ENCODE measurements around the gene PCA3. TPM values are rescaled to one million over a fixed set of nuclear protein-coding genes. Genes with fewer than 3 reads are reported as not detected.
A peak's percentile ranks its signal among the peaks of the same experiment; 100 is the strongest.

PCA3 gene
- total RNA-seq, 1 experiment from 2014 or later: not detected

DNA sequence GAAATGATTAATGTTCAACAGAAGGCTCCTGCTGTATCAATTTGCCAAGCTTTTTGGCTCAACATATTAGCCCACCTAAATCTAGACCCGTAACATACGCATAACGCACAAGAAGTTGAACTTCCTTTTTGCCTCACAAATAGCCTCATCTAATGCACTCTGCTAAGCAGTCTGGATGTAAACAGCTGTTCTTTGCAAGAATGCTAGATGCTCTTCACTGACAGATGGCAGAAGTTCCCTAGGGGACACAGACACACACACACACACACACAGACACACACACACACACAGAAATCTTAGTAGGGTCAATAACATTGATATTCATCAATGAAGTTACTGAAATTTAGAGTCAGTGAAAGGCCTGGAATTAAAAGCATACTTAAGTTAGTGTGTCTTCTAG is 13.2 kb upstream of the PCA3 start:
- no TSS peak for BruUV-seq (replicated peaks)

DNA sequence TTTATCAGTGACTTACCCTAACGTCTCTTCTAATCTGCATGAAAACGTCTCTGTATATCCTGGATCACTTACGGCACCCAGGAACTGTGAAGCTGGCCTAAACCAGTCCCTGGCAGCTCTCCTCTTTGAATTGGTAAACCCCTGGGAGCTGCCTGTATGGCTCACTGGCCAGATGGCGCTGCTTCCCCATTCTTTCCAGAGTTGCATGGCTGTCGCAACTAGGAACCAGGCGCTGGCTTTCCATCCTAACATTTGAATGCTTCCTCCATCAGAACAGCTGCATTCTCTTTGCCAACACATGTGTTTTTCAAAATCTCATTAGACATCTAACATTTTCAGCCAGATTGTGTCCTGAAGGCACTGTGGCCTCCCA is 8.0 kb upstream of the PCA3 start:
- BruUV-seq (replicated peaks): no TSS peak
- POLR2A ChIA-PET (ENCODE audit: low non-redundant PET): no interaction called here
- Histone ChIP-seq H3K27ac (ENCODE audit: low read depth, low read length, poor library complexity, severe bottlenecking) (no peak overlapping the region), H3K4me3 (ENCODE audit: low read depth, low read length, poor library complexity, severe bottlenecking) (no peak overlapping the region), H3K9me3 (ENCODE audit: low read depth, low read length, poor library complexity, severe bottlenecking) (no peaks in the 10 kb centered on the region), H3K4me1 (ENCODE audit: insufficient read depth, low read length, poor library complexity, severe bottlenecking) (no peaks in the 10 kb centered on the region), H3K27me3 (replicated peaks; ENCODE audit: insufficient read depth, low read depth, low read length, poor library complexity) (no peaks in the 10 kb centered on the region), H3K36me3 (ENCODE audit: insufficient read depth, low read length, poor library complexity, severe bottlenecking) (no peaks in the 10 kb centered on the region)
- TF ChIP-seq, protein P1, sequence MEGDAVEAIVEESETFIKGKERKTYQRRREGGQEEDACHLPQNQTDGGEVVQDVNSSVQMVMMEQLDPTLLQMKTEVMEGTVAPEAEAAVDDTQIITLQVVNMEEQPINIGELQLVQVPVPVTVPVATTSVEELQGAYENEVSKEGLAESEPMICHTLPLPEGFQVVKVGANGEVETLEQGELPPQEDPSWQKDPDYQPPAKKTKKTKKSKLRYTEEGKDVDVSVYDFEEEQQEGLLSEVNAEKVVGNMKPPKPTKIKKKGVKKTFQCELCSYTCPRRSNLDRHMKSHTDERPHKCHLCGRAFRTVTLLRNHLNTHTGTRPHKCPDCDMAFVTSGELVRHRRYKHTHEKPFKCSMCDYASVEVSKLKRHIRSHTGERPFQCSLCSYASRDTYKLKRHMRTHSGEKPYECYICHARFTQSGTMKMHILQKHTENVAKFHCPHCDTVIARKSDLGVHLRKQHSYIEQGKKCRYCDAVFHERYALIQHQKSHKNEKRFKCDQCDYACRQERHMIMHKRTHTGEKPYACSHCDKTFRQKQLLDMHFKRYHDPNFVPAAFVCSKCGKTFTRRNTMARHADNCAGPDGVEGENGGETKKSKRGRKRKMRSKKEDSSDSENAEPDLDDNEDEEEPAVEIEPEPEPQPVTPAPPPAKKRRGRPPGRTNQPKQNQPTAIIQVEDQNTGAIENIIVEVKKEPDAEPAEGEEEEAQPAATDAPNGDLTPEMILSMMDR (conservative IDR thresholded peaks at IDR 0.05; ENCODE audit: low read depth, low read length): peak; percentile 42
- no peak for TF ChIP-seq EZH2 (IDR thresholded peaks at IDR 0.05; ENCODE audit: borderline replicate concordance, low read depth, low read length, poor library complexity, severe bottlenecking)
- peak; percentile 32 for DNase-seq (ENCODE audit: low spot score)
- CTCF ChIA-PET: no interaction called here
- intact Hi-C loops (cut with micrococcal nuclease; ENCODE audit: unreplicated experiment): no loop called here

More for the DNA sequence above, 13.2 kb upstream of the PCA3 start:
- no peaks in the 10 kb centered on the region for H3K36me3 ChIP-seq (ENCODE audit: insufficient read depth, low read length, poor library complexity, severe bottlenecking)
- TF ChIP-seq EZH2 (IDR thresholded peaks at IDR 0.05; ENCODE audit: borderline replicate concordance, low read depth, low read length, poor library complexity, severe bottlenecking): no peak
- TF ChIP-seq, protein P1 (conservative IDR thresholded peaks at IDR 0.05; ENCODE audit: low read depth, low read length): no peak
- no peak for DNase-seq (ENCODE audit: low spot score)
- H3K4me1 ChIP-seq (ENCODE audit: insufficient read depth, low read length, poor library complexity, severe bottlenecking): no peaks in the 10 kb centered on the region
- intact Hi-C loops (cut with micrococcal nuclease; ENCODE audit: unreplicated experiment): no loop called here
- H3K27me3 ChIP-seq (replicated peaks; ENCODE audit: insufficient read depth, low read depth, low read length, poor library complexity): peaks cover 14% of the 10 kb centered on the region
- ChIA-PET POLR2A (ENCODE audit: low non-redundant PET) (no interaction called here), CTCF (no interaction called here)
- H3K27ac ChIP-seq (ENCODE audit: low read depth, low read length, poor library complexity, severe bottlenecking): no peak overlapping the region
- H3K9me3 ChIP-seq (ENCODE audit: low read depth, low read length, poor library complexity, severe bottlenecking): no peaks in the 10 kb centered on the region
- no peak overlapping the region for H3K4me3 ChIP-seq (ENCODE audit: low read depth, low read length, poor library complexity, severe bottlenecking)

DNA sequence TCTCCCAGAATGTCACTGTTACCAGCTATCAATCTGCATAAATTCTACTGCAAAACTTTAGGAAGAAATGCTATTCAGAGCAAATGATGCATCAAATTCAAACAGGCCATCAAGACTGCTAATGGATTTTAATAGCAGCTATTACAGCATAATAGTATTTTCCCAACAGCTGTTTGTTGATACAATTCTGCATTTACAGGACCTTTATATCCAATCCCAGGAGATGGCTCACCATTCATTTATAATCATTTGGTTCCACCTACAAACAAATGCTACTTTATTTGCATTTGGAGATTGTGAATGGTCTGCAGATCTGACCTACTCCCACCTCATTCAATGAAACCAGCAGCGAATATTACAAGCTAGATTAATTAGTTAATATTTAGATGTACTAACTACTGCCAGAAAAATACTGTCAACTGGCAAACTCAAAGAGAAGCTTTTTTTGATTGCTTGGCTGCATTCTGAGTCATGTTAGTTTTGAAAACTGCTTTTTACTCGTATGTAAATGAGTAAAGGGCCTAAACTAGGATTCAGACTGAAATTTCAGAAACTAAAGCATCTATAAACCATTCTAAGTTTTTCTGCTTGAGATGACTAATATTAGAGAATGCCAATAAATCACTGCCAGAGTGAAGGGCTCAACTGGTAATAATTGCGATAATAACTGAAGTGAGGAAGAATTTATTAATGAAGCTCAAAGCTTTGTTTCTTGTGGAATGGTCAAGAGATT is 7.1 kb upstream of the PCA3 start:
- Histone ChIP-seq H3K27ac (ENCODE audit: low read depth, low read length, poor library complexity, severe bottlenecking) (no peak overlapping the region), H3K36me3 (ENCODE audit: insufficient read depth, low read length, poor library complexity, severe bottlenecking) (no peaks in the 10 kb centered on the region), H3K9me3 (ENCODE audit: low read depth, low read length, poor library complexity, severe bottlenecking) (no peaks in the 10 kb centered on the region), H3K4me3 (ENCODE audit: low read depth, low read length, poor library complexity, severe bottlenecking) (no peak overlapping the region), H3K4me1 (ENCODE audit: insufficient read depth, low read length, poor library complexity, severe bottlenecking) (no peaks in the 10 kb centered on the region), H3K27me3 (replicated peaks; ENCODE audit: insufficient read depth, low read depth, low read length, poor library complexity) (no peaks in the 10 kb centered on the region)
- ChIA-PET CTCF (no interaction called here), POLR2A (ENCODE audit: low non-redundant PET) (no interaction called here)
- no peak for TF ChIP-seq EZH2 (IDR thresholded peaks at IDR 0.05; ENCODE audit: borderline replicate concordance, low read depth, low read length, poor library complexity, severe bottlenecking)
- TF ChIP-seq, protein P1 (conservative IDR thresholded peaks at IDR 0.05; ENCODE audit: low read depth, low read length): no peak
- intact Hi-C loops (cut with micrococcal nuclease; ENCODE audit: unreplicated experiment): no loop called here
- BruUV-seq (replicated peaks): no TSS peak
- no peak for DNase-seq (ENCODE audit: low spot score)

Data from A673 (cell line).